HEK293 (cell line): ENCODE measurements around the gene ZNF428.
A peak's percentile ranks its signal among the peaks of the same experiment; 100 is the strongest.

Source experiments
- BCL11A ChIP-seq: fragments of 450-650 bp; formaldehyde crosslinking; IDR thresholded peaks from 2 replicates; pipeline ENCODE4 v1.5.1; 2016; ENCODE audit warnings: low read depth, missing biosample characterization, missing genetic modification characterization
- EGR2 ChIP-seq: fragments of 450-650 bp; formaldehyde crosslinking; IDR thresholded peaks from 2 replicates; pipeline ENCODE4 v1.5.1; 2016; ENCODE audit warnings: low read depth, missing biosample characterization, missing genetic modification characterization
- FEZF1 ChIP-seq: fragments of 450-650 bp; formaldehyde crosslinking; IDR thresholded peaks from 2 replicates; pipeline ENCODE4 v1.5.1; 2016; ENCODE audit warnings: missing biosample characterization, missing genetic modification characterization
- MYNN ChIP-seq: fragments of 450-650 bp; formaldehyde crosslinking; IDR thresholded peaks from 2 replicates; pipeline ENCODE4 v1.5.1; 2016; ENCODE audit warnings: missing biosample characterization, missing genetic modification characterization, borderline replicate concordance
- ZBTB1 ChIP-seq: fragments of 450-650 bp; formaldehyde crosslinking; IDR thresholded peaks from 2 replicates; pipeline ENCODE4 v1.5.1; 2016; ENCODE audit warnings: missing biosample characterization, missing genetic modification characterization
- ZBTB21 ChIP-seq: fragments of 450-650 bp; formaldehyde crosslinking; IDR thresholded peaks from 2 replicates; pipeline ENCODE4 v1.5.1; 2017; ENCODE audit warnings: missing biosample characterization, missing genetic modification characterization
- ZBTB8A ChIP-seq: fragments of 450-650 bp; formaldehyde crosslinking; IDR thresholded peaks from 2 replicates; pipeline ENCODE4 v1.5.1; 2016; ENCODE audit warnings: missing biosample characterization, missing genetic modification characterization
- ZEB2 ChIP-seq: fragments of 450-650 bp; formaldehyde crosslinking; IDR thresholded peaks from 2 replicates; pipeline ENCODE4 v1.5.1; 2016; ENCODE audit warnings: missing biosample characterization, missing genetic modification characterization
- ZNF112 ChIP-seq: fragments of 450-650 bp; formaldehyde crosslinking; IDR thresholded peaks from 2 replicates; pipeline ENCODE4 v1.5.0; 2017; ENCODE audit warnings: missing biosample characterization, missing genetic modification characterization
- ZNF155 ChIP-seq: fragments of 450-650 bp; formaldehyde crosslinking; IDR thresholded peaks from 2 replicates; pipeline ENCODE4 v1.5.1; 2016; ENCODE audit warnings: missing biosample characterization, missing genetic modification characterization
- ZNF19 ChIP-seq: fragments of 450-650 bp; formaldehyde crosslinking; IDR thresholded peaks from 2 replicates; pipeline ENCODE4; 2016; ENCODE audit warnings: missing biosample characterization, missing genetic modification characterization, low read depth
- ZNF211 ChIP-seq: fragments of 450-650 bp; formaldehyde crosslinking; IDR thresholded peaks from 2 replicates; pipeline ENCODE4 v1.5.1; 2016; ENCODE audit warnings: low read depth, missing biosample characterization, missing genetic modification characterization
- ZNF292 ChIP-seq: fragments of 450-650 bp; formaldehyde crosslinking; IDR thresholded peaks from 2 replicates; pipeline ENCODE4 v1.5.1; 2016; ENCODE audit warnings: low read depth, missing biosample characterization, missing genetic modification characterization, borderline replicate concordance
- ZNF426 ChIP-seq: fragments of 450-650 bp; formaldehyde crosslinking; IDR thresholded peaks from 2 replicates; pipeline ENCODE4 v1.5.1; 2017; ENCODE audit warnings: missing biosample characterization, missing genetic modification characterization, mild to moderate bottlenecking, inconsistent platforms, moderate library complexity
- ZNF48 ChIP-seq: fragments of 450-650 bp; formaldehyde crosslinking; IDR thresholded peaks from 2 replicates; pipeline ENCODE4 v1.5.1; 2016; ENCODE audit warnings: missing biosample characterization, missing genetic modification characterization
- ZNF548 ChIP-seq: fragments of 450-650 bp; formaldehyde crosslinking; IDR thresholded peaks from 2 replicates; pipeline ENCODE4 v1.5.1; 2016; ENCODE audit warnings: missing biosample characterization, missing genetic modification characterization
- ZNF560 ChIP-seq: fragments of 450-650 bp; formaldehyde crosslinking; IDR thresholded peaks from 2 replicates; pipeline ENCODE4 v1.5.1; 2017; ENCODE audit warnings: missing biosample characterization, missing genetic modification characterization, borderline replicate concordance
- TF ChIP-seq, protein P1 (sequence below): fragments of 450-650 bp; formaldehyde crosslinking; IDR thresholded peaks from 2 replicates; pipeline ENCODE4 v1.5.1; 2016; ENCODE audit warnings: missing biosample characterization, missing genetic modification characterization
- TF ChIP-seq, protein P2 (sequence below): fragments of 450-650 bp; formaldehyde crosslinking; IDR thresholded peaks from 2 replicates; pipeline ENCODE4 v1.5.1; 2016; ENCODE audit warnings: missing biosample characterization, missing genetic modification characterization
- TF ChIP-seq, protein P3 (sequence below): IDR thresholded peaks from 2 replicates; pipeline ENCODE4 v1.6.1; 2011; ENCODE audit warnings: mild to moderate bottlenecking, low read depth, low read length, borderline replicate concordance
- TF ChIP-seq, protein P4 (sequence below): fragments of 450-650 bp; IDR thresholded peaks from 2 replicates; pipeline ENCODE4 v1.5.1; 2018; ENCODE audit warnings: missing biosample characterization, missing genetic modification characterization
- TF ChIP-seq, protein P5 (sequence below): fragments of 450-650 bp; formaldehyde crosslinking; IDR thresholded peaks from 2 replicates; pipeline ENCODE4 v1.5.1; 2016; ENCODE audit warnings: missing biosample characterization, missing genetic modification characterization
- TF ChIP-seq, protein P6 (sequence below): fragments of 450-650 bp; formaldehyde crosslinking; IDR thresholded peaks from 2 replicates; pipeline ENCODE4 v1.5.1; 2016; ENCODE audit warnings: missing biosample characterization, missing genetic modification characterization
- TF ChIP-seq, protein P7 (sequence below): fragments of 450-650 bp; formaldehyde crosslinking; conservative IDR thresholded peaks from 2 replicates; pipeline ENCODE4 v1.5.1; 2016; ENCODE audit warnings: low read depth, missing biosample characterization, missing genetic modification characterization

ZNF428 gene

DNA sequence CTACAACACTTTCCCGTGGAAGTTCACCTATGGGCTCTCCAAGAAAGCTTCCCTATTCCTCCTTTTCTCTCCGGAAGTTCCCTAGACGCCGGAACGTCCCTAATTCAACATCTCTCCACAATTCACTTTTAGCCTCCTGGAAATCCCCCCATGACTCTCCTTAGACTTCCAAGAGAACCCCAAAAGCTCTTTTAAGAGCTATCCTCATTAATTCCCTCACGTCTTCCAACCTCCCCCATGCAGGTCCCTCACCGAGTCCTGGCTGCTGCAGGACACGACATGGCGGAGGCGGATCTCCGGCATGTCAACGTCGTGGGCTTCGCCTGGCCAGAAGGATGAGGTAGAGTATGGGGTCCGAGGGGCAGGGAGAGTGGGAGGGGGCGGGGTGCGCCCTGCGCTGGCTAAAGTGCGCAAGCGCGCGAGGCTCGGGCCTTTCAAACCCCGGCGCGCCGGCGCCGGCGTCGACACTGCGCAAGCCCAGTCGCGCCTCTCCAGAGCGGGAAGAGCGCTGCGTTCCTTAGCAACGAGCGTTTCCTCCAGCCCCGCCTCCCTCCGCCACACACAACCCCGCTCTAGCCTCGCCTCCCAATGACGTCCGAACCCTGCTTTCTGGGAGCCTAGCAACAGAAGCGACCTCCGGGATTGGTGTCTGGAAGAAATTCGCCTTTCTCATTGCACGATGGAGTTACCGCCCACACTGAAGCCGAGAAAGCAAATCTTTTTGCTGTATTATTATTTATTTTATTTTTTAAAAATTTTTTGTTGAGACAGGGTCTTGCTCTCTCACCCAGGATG is 44.1 kb downstream of the ZNF428 start, which contains the start of the genes PINLYP and XRCC1 (continued):
- no peak for TF ChIP-seq ZNF48 (tag by site-specific recombination)
- no peak for TF ChIP-seq ZNF155
- TF ChIP-seq, protein P1, sequence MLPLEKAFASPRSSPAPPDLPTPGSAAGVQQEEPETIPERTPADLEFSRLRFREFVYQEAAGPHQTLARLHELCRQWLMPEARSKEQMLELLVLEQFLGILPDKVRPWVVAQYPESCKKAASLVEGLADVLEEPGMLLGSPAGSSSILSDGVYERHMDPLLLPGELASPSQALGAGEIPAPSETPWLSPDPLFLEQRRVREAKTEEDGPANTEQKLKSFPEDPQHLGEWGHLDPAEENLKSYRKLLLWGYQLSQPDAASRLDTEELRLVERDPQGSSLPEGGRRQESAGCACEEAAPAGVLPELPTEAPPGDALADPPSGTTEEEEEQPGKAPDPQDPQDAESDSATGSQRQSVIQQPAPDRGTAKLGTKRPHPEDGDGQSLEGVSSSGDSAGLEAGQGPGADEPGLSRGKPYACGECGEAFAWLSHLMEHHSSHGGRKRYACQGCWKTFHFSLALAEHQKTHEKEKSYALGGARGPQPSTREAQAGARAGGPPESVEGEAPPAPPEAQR (tag by site-specific recombination) = no peak; the same call in 1 of the 2 replicates
- TF ChIP-seq ZBTB21 = peak; percentile 43; the same call in 1 of the 2 replicates
- TF ChIP-seq, protein P2, sequence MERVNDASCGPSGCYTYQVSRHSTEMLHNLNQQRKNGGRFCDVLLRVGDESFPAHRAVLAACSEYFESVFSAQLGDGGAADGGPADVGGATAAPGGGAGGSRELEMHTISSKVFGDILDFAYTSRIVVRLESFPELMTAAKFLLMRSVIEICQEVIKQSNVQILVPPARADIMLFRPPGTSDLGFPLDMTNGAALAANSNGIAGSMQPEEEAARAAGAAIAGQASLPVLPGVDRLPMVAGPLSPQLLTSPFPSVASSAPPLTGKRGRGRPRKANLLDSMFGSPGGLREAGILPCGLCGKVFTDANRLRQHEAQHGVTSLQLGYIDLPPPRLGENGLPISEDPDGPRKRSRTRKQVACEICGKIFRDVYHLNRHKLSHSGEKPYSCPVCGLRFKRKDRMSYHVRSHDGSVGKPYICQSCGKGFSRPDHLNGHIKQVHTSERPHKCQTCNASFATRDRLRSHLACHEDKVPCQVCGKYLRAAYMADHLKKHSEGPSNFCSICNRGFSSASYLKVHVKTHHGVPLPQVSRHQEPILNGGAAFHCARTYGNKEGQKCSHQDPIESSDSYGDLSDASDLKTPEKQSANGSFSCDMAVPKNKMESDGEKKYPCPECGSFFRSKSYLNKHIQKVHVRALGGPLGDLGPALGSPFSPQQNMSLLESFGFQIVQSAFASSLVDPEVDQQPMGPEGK (tag by site-specific recombination) = peak; percentile 82
- TF ChIP-seq, protein P3, sequence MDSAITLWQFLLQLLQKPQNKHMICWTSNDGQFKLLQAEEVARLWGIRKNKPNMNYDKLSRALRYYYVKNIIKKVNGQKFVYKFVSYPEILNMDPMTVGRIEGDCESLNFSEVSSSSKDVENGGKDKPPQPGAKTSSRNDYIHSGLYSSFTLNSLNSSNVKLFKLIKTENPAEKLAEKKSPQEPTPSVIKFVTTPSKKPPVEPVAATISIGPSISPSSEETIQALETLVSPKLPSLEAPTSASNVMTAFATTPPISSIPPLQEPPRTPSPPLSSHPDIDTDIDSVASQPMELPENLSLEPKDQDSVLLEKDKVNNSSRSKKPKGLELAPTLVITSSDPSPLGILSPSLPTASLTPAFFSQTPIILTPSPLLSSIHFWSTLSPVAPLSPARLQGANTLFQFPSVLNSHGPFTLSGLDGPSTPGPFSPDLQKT = no peak
- TF ChIP-seq, protein P4, sequence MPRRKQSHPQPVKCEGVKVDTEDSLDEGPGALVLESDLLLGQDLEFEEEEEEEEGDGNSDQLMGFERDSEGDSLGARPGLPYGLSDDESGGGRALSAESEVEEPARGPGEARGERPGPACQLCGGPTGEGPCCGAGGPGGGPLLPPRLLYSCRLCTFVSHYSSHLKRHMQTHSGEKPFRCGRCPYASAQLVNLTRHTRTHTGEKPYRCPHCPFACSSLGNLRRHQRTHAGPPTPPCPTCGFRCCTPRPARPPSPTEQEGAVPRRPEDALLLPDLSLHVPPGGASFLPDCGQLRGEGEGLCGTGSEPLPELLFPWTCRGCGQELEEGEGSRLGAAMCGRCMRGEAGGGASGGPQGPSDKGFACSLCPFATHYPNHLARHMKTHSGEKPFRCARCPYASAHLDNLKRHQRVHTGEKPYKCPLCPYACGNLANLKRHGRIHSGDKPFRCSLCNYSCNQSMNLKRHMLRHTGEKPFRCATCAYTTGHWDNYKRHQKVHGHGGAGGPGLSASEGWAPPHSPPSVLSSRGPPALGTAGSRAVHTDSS (tag by site-specific recombination) = peak; percentile 87
- peak; percentile 37; the same call in 1 of the 2 replicates for TF ChIP-seq ZEB2 (tag by site-specific recombination)
- TF ChIP-seq, protein P5, sequence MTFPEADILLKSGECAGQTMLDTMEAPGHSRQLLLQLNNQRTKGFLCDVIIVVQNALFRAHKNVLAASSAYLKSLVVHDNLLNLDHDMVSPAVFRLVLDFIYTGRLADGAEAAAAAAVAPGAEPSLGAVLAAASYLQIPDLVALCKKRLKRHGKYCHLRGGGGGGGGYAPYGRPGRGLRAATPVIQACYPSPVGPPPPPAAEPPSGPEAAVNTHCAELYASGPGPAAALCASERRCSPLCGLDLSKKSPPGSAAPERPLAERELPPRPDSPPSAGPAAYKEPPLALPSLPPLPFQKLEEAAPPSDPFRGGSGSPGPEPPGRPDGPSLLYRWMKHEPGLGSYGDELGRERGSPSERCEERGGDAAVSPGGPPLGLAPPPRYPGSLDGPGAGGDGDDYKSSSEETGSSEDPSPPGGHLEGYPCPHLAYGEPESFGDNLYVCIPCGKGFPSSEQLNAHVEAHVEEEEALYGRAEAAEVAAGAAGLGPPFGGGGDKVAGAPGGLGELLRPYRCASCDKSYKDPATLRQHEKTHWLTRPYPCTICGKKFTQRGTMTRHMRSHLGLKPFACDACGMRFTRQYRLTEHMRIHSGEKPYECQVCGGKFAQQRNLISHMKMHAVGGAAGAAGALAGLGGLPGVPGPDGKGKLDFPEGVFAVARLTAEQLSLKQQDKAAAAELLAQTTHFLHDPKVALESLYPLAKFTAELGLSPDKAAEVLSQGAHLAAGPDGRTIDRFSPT (tag by site-specific recombination) = no peak
- no peak for TF ChIP-seq ZNF112 (tag by site-specific recombination)
- no peak for TF ChIP-seq ZNF426
- TF ChIP-seq ZNF292 (tag by site-specific recombination) = no peak
- TF ChIP-seq ZNF560 = no peak
- TF ChIP-seq, protein P6, sequence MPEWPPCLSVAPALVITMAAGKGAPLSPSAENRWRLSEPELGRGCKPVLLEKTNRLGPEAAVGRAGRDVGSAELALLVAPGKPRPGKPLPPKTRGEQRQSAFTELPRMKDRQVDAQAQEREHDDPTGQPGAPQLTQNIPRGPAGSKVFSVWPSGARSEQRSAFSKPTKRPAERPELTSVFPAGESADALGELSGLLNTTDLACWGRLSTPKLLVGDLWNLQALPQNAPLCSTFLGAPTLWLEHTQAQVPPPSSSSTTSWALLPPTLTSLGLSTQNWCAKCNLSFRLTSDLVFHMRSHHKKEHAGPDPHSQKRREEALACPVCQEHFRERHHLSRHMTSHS = no peak
- TF ChIP-seq ZBTB8A (tag by site-specific recombination) = no peak
- TF ChIP-seq, protein P7, sequence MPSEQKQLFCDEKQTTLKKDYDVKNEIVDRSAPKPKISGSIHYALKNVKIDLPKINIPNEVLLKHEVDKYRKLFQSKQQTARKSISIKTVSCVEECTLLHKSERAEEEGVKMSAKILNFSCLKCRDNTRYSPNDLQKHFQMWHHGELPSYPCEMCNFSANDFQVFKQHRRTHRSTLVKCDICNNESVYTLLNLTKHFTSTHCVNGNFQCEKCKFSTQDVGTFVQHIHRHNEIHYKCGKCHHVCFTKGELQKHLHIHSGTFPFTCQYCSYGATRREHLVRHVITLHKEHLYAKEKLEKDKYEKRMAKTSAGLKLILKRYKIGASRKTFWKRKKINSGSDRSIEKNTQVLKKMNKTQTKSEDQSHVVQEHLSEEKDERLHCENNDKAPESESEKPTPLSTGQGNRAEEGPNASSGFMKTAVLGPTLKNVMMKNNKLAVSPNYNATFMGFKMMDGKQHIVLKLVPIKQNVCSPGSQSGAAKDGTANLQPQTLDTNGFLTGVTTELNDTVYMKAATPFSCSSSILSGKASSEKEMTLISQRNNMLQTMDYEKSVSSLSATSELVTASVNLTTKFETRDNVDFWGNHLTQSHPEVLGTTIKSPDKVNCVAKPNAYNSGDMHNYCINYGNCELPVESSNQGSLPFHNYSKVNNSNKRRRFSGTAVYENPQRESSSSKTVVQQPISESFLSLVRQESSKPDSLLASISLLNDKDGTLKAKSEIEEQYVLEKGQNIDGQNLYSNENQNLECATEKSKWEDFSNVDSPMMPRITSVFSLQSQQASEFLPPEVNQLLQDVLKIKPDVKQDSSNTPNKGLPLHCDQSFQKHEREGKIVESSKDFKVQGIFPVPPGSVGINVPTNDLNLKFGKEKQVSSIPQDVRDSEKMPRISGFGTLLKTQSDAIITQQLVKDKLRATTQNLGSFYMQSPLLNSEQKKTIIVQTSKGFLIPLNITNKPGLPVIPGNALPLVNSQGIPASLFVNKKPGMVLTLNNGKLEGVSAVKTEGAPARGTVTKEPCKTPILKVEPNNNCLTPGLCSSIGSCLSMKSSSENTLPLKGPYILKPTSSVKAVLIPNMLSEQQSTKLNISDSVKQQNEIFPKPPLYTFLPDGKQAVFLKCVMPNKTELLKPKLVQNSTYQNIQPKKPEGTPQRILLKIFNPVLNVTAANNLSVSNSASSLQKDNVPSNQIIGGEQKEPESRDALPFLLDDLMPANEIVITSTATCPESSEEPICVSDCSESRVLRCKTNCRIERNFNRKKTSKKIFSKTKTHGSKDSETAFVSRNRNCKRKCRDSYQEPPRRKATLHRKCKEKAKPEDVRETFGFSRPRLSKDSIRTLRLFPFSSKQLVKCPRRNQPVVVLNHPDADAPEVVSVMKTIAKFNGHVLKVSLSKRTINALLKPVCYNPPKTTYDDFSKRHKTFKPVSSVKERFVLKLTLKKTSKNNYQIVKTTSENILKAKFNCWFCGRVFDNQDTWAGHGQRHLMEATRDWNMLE = peak; percentile 41; the same call in 1 of the 2 replicates
- no peak for TF ChIP-seq FEZF1
- TF ChIP-seq EGR2 (tag by site-specific recombination) = peak; percentile 75; the same call in 1 of the 2 replicates
- no peak for TF ChIP-seq ZNF19
- TF ChIP-seq MYNN (tag by site-specific recombination) = no peak
- TF ChIP-seq ZNF548 (tag by site-specific recombination) = no peak
- no peak for TF ChIP-seq ZNF211 (tag by site-specific recombination)
- TF ChIP-seq ZBTB1 (tag by site-specific recombination) = no peak
- TF ChIP-seq BCL11A (tag by site-specific recombination) = no peak
